ENCODE results near the gene NRM.
A peak's percentile ranks its signal among the peaks of the same experiment; 100 is the strongest.

Gene NRM

GRCh38 chr6:30647242-30648116, 43.3 kb downstream of the NRM start:
- H3K27me3 ChIP-seq (replicated peaks; ENCODE audit: control insufficient read depth, insufficient read depth, low read length) = no peaks in the 10 kb centered on the region
- no peaks in the 10 kb centered on the region for H3K9me3 ChIP-seq (ENCODE audit: control insufficient read depth, low read length)
- H3K4me1 ChIP-seq (ENCODE audit: control insufficient read depth, insufficient read depth, low read length) = peaks cover 7% of the 10 kb centered on the region
- H3K4me3 ChIP-seq (ENCODE audit: low read length) = peak overlapping the region; percentile 90
- DNase-seq (ENCODE audit: low read depth) = peak; percentile 80
- H3K36me3 ChIP-seq (ENCODE audit: control insufficient read depth, insufficient read depth, low read length, severe bottlenecking) = peaks cover 27% of the 10 kb centered on the region
- peak overlapping the region; percentile 93 for H3K9ac ChIP-seq (ENCODE audit: low read length)

GRCh38 chr6:30646450-30647241, 44.1 kb downstream of the NRM start, which contains the start of gene C6orf136:
Gene C6orf136, plus strand, starts transcription at chr6:30647133. Its CDS starts 99 bp downstream, at chr6:30647232.
- Histone ChIP-seq H3K4me3 (ENCODE audit: low read length) (peak within 1 kb of the TSS; percentile 90), H3K4me1 (ENCODE audit: control insufficient read depth, insufficient read depth, low read length) (peaks cover 7% of the 10 kb centered on the region), H3K9ac (ENCODE audit: low read length) (peak within 1 kb of the TSS; percentile 93), H3K36me3 (ENCODE audit: control insufficient read depth, insufficient read depth, low read length, severe bottlenecking) (peaks cover 24% of the 10 kb centered on the region), H3K9me3 (ENCODE audit: control insufficient read depth, low read length) (no peaks in the 10 kb centered on the region), H3K27me3 (replicated peaks; ENCODE audit: control insufficient read depth, insufficient read depth, low read length) (no peaks in the 10 kb centered on the region)
- peak; percentile 97 for DNase-seq (ENCODE audit: low read depth)

- Histone ChIP-seq H3K27me3 (replicated peaks; ENCODE audit: control insufficient read depth, insufficient read depth, low read length) (no peaks in the 10 kb centered on the region), H3K9ac (ENCODE audit: low read length) (peak overlapping the region; percentile 62), H3K4me1 (ENCODE audit: control insufficient read depth, insufficient read depth, low read length) (peaks cover 7% of the 10 kb centered on the region), H3K4me3 (ENCODE audit: low read length) (no peak overlapping the region), H3K9me3 (ENCODE audit: control insufficient read depth, low read length) (no peaks in the 10 kb centered on the region), H3K36me3 (ENCODE audit: control insufficient read depth, insufficient read depth, low read length, severe bottlenecking) (peaks cover 23% of the 10 kb centered on the region)
- DNase-seq (ENCODE audit: low read depth) = no peak
Measured at GRCh38 chr6:30645989-30646388, 44.8 kb downstream of the NRM start.

GRCh38 chr6:30644769-30645168, 46.0 kb downstream of the NRM start:
- Histone ChIP-seq H3K9me3 (ENCODE audit: control insufficient read depth, low read length) (no peaks in the 10 kb centered on the region), H3K27me3 (replicated peaks; ENCODE audit: control insufficient read depth, insufficient read depth, low read length) (no peaks in the 10 kb centered on the region), H3K4me1 (ENCODE audit: control insufficient read depth, insufficient read depth, low read length) (peaks cover 7% of the 10 kb centered on the region), H3K9ac (ENCODE audit: low read length) (no peak overlapping the region), H3K36me3 (ENCODE audit: control insufficient read depth, insufficient read depth, low read length, severe bottlenecking) (peaks cover 30% of the 10 kb centered on the region), H3K4me3 (ENCODE audit: low read length) (no peak overlapping the region)
- DNase-seq (ENCODE audit: low read depth) = no peak

- peaks cover 7% of the 10 kb centered on the region for H3K4me1 ChIP-seq (ENCODE audit: control insufficient read depth, insufficient read depth, low read length)
- DNase-seq (ENCODE audit: low read depth) = no peak
- peaks cover 31% of the 10 kb centered on the region for H3K36me3 ChIP-seq (ENCODE audit: control insufficient read depth, insufficient read depth, low read length, severe bottlenecking)
- no peaks in the 10 kb centered on the region for H3K9me3 ChIP-seq (ENCODE audit: control insufficient read depth, low read length)
- H3K9ac ChIP-seq (ENCODE audit: low read length) = no peak overlapping the region
- no peaks in the 10 kb centered on the region for H3K27me3 ChIP-seq (replicated peaks; ENCODE audit: control insufficient read depth, insufficient read depth, low read length)
- H3K4me3 ChIP-seq (ENCODE audit: low read length) = no peak overlapping the region
Measured at GRCh38 chr6:30643656-30644055, 47.1 kb downstream of the NRM start.

GRCh38 chr6:30641048-30641447, 49.7 kb downstream of the NRM start:
- Histone ChIP-seq H3K4me3 (ENCODE audit: low read length) (no peak overlapping the region), H3K4me1 (ENCODE audit: control insufficient read depth, insufficient read depth, low read length) (no peaks in the 10 kb centered on the region), H3K36me3 (ENCODE audit: control insufficient read depth, insufficient read depth, low read length, severe bottlenecking) (peaks cover 31% of the 10 kb centered on the region), H3K9ac (ENCODE audit: low read length) (no peak overlapping the region), H3K27me3 (replicated peaks; ENCODE audit: control insufficient read depth, insufficient read depth, low read length) (no peaks in the 10 kb centered on the region), H3K9me3 (ENCODE audit: control insufficient read depth, low read length) (no peaks in the 10 kb centered on the region)
- DNase-seq (ENCODE audit: low read depth) = no peak

GRCh38 chr6:30640481-30640880, 50.3 kb downstream of the NRM start:
- no peak overlapping the region for H3K9ac ChIP-seq (ENCODE audit: low read length)
- no peaks in the 10 kb centered on the region for H3K9me3 ChIP-seq (ENCODE audit: control insufficient read depth, low read length)
- H3K4me3 ChIP-seq (ENCODE audit: low read length) = no peak overlapping the region
- no peak for DNase-seq (ENCODE audit: low read depth)
- no peaks in the 10 kb centered on the region for H3K27me3 ChIP-seq (replicated peaks; ENCODE audit: control insufficient read depth, insufficient read depth, low read length)
- no peaks in the 10 kb centered on the region for H3K4me1 ChIP-seq (ENCODE audit: control insufficient read depth, insufficient read depth, low read length)
- H3K36me3 ChIP-seq (ENCODE audit: control insufficient read depth, insufficient read depth, low read length, severe bottlenecking) = peaks cover 31% of the 10 kb centered on the region
